ENCODE measurements around the gene SCUBE2.

Gene SCUBE2

GRCh38 chr11:9130297-9130696 lies 38.9 kb upstream of the SCUBE2 start:
- peaks cover 0 to 20% of the 10 kb centered on the region in 2 experiments; a peak in 1 of 3 replicates for H3K36me3 ChIP-seq (ENCODE audit: control insufficient read depth in 2 of 2, insufficient read depth in 1 of 2, low read length in 2 of 2)
- no peak overlapping the region for H3K4me3 ChIP-seq (ENCODE audit: low read depth, low read length)
- CTCF ChIA-PET: interaction anchor here (0.6 to 1.9 kb wide), 4 partner anchors 8 to 386 kb away, joined by 3 to 16 read pairs (median 4); no protein-coding TSS in a partner anchor
- POLR2A ChIA-PET: no interaction called here
- H3K9me3 ChIP-seq (ENCODE audit: control insufficient read depth, insufficient read depth, low read depth, low read length): no peaks in the 10 kb centered on the region
- TF ChIP-seq KLF10 (tag by site-specific recombination; IDR thresholded peaks at IDR 0.05): no peak
- TF ChIP-seq ZNF391 (tag by site-specific recombination; IDR thresholded peaks at IDR 0.05; ENCODE audit: borderline replicate concordance, low read depth): no peak
- TF ChIP-seq ZSCAN18 (tag by site-specific recombination; IDR thresholded peaks at IDR 0.05): no peak
- no peak for TF ChIP-seq ZNF157 (tag by site-specific recombination; IDR thresholded peaks at IDR 0.05)
- TF ChIP-seq ZSCAN30 (tag by site-specific recombination; IDR thresholded peaks at IDR 0.05): no peak
- no peak for TF ChIP-seq ZNF16 (tag by site-specific recombination; IDR thresholded peaks at IDR 0.05; ENCODE audit: low read depth)
- no peak overlapping the region for H3K27ac ChIP-seq (ENCODE audit: extremely low read depth, low read depth, low read length)
- H3K4me1 ChIP-seq (ENCODE audit: control insufficient read depth, insufficient read depth, low read length): no peaks in the 10 kb centered on the region

GRCh38 chr11:9126636-9127035 lies 35.2 kb upstream of the SCUBE2 start:
- POLR2A ChIA-PET: no interaction called here
- no peak overlapping the region for H3K27ac ChIP-seq (ENCODE audit: extremely low read depth, low read depth, low read length)
- H3K4me1 ChIP-seq (ENCODE audit: control insufficient read depth, insufficient read depth, low read length): no peaks in the 10 kb centered on the region
- H3K9me3 ChIP-seq (ENCODE audit: control insufficient read depth, insufficient read depth, low read depth, low read length): no peaks in the 10 kb centered on the region
- no peak overlapping the region for H3K4me3 ChIP-seq (ENCODE audit: low read depth, low read length)
- CTCF ChIA-PET: interaction anchor here (0.8 to 1.7 kb wide), 2 partner anchors 11 to 111 kb away, joined by 4 to 6 read pairs; no protein-coding TSS in a partner anchor
- TF ChIP-seq ZNF610 (tag by site-specific recombination; IDR thresholded peaks at IDR 0.05; ENCODE audit: borderline replicate concordance) (no peak), ZNF488 (tag by site-specific recombination; IDR thresholded peaks at IDR 0.05) (no peak), SCRT1 (tag by site-specific recombination; IDR thresholded peaks at IDR 0.05; ENCODE audit: borderline replicate concordance) (no peak), ZEB2 (tag by site-specific recombination; IDR thresholded peaks at IDR 0.05) (no peak), ZNF223 (tag by site-specific recombination; IDR thresholded peaks at IDR 0.05) (no peak), ZNF19 (tag by site-specific recombination; IDR thresholded peaks at IDR 0.05; ENCODE audit: low read depth) (no peak), ZXDB (tag by site-specific recombination; IDR thresholded peaks at IDR 0.05) (no peak), ZNF580 (tag by site-specific recombination; IDR thresholded peaks at IDR 0.05) (no peak), ZNF350 (tag by site-specific recombination; IDR thresholded peaks at IDR 0.05) (no peak), ZNF704 (tag by site-specific recombination; IDR thresholded peaks at IDR 0.05) (no peak), ZNF16 (tag by site-specific recombination; IDR thresholded peaks at IDR 0.05; ENCODE audit: low read depth) (no peak), ZNF768 (tag by site-specific recombination; IDR thresholded peaks at IDR 0.05) (no peak), ZNF211 (tag by site-specific recombination; IDR thresholded peaks at IDR 0.05; ENCODE audit: low read depth) (no peak), ZSCAN30 (tag by site-specific recombination; IDR thresholded peaks at IDR 0.05) (no peak), ZFHX2 (tag by site-specific recombination; conservative IDR thresholded peaks at IDR 0.05) (no peak)
- peaks cover 0 to 9% of the 10 kb centered on the region in 2 experiments; a peak in 1 of 3 replicates for H3K36me3 ChIP-seq (ENCODE audit: control insufficient read depth in 2 of 2, insufficient read depth in 1 of 2, low read length in 2 of 2)
